Measurements from ENCODE around the gene ASZ1.
"Not testable (repeated sequence)": the region's sequence is repeated elsewhere in the genome, so short reads cannot be mapped to it uniquely, and the experiment has no call there.

ASZ1 gene, protein sequence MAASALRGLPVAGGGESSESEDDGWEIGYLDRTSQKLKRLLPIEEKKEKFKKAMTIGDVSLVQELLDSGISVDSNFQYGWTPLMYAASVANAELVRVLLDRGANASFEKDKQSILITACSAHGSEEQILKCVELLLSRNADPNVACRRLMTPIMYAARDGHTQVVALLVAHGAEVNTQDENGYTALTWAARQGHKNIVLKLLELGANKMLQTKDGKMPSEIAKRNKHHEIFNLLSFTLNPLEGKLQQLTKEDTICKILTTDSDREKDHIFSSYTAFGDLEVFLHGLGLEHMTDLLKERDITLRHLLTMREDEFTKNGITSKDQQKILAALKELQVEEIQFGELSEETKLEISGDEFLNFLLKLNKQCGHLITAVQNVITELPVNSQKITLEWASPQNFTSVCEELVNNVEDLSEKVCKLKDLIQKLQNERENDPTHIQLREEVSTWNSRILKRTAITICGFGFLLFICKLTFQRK

DNA sequence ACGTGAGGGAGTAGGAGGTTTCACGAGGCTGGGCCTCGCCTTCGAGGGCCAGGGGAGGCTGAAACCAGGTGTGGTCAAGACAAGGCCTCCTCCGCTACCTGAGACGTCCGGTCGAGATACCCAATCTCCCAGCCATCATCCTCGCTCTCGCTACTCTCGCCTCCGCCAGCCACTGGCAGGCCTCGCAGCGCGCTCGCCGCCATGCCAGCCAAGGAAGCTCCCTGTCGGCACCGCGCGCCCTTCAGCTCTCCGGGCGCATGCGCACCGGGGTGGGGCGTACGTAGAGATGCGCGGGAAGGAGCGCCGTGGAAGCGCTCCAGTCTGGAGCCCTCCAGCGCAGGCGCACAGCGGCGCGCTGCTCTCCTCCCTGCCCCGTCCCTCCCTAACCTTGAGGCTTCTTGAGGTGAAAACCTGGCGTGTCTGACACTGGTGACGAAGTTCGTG, at the start of gene ASZ1:
Gene ASZ1, minus strand, starts transcription at position 236 of the 444 bp plus-strand sequence. Its CDS starts 33 bp downstream, at position 203.
- no peak for ATAC-seq

DNA sequence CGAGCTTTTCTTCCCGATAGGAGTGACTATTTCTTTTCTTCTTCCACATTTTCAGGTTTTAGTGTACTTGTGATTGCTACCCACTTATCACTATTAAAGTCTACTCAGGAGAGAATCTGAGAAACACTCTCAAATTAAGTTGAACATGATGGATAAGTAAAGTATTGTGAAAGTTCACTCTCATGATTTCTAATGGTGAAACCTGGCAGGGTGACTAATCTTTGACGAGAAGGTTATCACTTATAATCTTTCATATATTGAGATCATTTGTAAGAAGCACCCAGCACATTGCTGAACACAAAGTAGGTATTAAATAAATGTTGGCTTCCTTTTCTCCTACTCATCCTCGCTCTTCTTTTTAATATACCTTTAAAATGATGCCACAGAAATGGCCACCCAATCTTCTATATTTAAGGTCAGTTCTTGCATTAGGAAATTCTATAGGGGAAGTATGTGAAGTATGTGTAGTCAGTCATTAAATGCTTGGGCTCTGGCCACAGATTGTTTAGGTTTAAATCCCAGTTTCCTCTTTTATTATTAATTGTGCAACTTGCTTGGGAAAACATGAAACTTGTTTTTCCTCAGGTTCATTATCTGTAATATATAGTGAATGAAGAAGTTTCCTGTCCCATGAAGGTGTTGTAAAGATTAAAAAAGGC, 49.4 kb upstream of the ASZ1 start:
- no peak for ATAC-seq

DNA sequence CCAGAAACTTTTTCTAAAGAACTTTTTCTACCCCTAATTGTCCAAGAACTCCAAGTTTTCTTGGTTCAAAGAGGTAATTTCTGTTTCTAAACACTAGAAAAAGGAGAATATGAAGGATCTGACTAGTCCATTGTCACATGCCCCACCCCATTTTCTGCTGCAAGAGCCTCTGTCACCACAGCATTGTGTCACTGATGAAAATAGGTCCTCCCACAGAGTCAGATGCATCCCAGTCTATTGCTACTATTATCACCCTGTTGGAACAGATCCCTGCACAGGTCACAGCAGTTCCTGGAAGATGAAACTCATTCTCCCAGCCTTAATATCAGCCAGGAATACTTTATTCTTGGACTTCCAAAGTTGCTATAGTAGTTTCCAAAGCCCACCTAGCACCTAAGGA, 45.0 kb upstream of the ASZ1 start:
- no peak for ATAC-seq

DNA sequence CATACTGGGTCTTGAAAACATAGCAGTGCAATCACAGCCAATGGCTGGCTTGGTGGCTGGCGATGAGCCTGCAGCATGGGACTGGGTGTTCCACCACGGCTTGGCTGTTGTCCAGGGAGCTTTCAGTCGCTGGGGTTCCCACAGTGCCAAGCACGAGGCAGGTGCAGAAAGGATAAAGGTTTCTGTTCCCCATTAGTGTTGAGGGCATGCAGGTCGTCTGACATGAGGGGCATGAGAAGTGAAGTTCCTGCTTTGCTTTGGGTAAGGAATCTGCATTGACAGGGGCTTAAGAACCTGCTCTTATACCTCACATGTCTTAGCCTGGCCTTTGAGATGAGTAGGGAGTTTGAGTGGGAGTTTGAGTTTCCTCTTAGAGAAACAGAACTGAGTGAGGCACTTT, 43.5 kb upstream of the ASZ1 start:
- ATAC-seq, result no peak

DNA sequence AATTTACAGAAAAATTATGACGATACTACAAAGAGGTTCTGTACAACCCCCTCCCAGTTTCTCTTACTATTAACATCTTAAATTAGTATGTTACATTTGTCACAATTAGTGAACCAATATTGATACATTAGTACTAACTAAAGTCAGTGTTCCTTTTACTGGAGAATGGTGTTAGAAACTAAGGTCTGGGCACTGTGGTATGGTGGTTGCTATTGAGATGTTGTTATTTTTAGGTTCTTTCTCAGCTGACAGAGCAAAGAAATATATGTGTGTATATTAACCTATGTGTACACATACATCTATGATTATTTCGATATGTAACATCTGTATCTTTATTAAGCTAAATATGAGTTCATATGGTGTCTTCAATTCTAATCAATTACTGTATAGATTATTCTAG, 40.9 kb upstream of the ASZ1 start:
- ATAC-seq, result no peak

DNA sequence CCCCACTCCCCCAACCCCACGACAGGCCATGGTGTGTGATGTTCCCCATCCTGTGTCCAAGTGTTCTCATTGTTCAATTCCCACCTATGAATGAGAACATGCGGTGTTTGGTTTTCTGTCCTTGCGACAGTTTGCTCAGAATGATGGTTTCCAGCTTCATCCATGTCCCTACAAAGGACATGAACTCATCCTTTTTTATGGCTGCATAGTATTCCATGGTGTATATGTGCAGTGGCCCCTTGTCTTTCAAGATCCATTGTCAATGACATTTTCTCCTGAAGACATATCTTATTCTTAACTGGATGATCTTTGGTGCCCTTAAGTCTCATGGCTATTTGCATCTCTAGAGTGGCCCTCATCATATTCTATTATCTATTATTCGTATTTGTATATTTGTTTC, 33.5 kb upstream of the ASZ1 start:
- ATAC-seq, result not testable (repeated sequence)

DNA sequence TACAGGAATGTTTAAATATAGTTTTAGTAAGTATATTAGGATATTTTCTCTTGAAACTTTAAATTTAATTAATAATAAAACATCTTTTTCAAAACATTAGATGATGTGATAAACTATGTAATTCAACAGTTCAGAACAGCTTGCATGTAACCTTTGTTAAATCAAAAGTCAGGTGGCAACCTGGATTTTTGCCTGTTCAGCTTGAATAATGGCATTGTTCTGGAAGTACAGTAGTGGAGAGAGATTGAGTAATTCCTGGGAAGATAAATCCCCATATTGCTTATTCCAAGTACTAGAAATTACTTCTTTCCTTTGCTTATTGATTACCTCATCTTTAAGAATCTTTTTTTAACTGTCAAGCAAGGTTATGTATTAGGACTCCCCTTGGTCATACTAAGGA, 32.4 kb upstream of the ASZ1 start:
- no peak for ATAC-seq

DNA sequence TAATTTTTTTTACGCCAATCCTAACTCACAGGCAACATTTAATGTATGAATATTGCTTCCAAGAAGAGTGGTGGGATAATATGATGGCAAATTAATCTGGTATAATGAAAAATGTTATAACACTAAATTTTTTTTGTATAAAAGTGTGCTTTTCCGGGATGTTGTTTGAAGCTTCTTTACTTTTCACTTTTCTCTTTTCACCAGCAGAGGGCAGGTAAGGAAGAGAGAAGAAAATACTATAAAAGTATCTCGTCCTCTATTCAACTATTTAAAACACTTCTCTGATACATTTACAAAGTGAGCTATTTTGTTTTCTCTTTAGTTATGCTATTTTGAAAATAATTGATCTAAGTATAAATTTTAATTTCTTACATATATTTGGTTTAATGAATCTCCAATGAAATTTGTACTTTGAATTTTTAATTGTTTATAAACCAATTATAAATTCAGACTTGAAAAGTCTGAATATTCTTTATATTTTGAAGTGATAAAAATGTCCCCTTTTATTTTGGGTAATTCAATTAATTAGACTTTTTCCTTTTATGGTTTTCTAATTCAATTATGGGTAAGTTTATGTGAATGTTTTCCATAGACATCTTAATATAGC, 31.8 kb upstream of the ASZ1 start:
- ATAC-seq, result no peak

DNA sequence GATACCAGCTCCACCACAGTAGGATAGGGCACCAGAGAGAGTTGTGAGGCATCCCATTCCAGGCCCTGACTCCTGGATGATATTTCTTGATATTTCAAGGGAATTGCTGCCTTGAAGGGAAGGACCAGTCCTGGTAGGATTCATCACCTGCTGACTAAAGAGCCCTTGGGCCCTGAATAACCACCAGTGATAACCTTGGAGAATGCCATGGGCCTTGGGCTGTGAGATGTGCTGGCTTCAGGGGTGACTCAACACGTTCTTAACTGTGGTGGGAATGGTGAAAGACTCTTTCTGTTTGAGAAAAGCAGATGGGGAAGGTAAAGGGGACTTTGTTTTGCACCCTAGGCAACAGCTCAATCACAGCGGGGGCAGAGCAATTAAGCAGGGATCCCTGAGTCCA, 21.4 kb upstream of the ASZ1 start:
- no peak for ATAC-seq

DNA sequence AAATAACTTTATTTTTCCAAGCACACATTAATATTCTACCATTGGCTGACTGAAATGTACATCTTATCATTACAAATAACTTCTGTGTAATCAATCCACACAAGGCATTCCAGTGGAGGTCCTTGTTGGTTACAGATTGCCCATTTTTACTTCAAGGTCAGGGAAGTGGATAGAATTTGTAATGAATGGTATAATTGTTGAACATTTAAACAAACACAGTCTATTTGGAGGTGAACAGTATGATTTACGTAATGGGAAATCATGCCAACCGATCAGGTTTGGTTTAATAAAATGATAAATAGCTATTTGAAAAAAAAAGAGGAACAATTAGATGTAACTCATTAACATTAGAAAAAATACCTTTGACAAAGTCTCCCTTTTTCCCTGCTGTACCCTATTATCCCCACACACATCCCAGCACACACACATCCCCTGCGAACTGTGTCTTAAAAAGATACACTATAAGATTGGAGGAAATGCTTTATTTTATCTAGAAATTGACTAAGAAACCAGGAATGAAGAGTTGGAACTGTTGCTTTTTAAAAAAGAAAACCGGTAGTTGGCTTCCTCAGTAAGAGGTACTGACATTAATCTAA, 19.0 kb upstream of the ASZ1 start:
- ATAC-seq, result no peak

DNA sequence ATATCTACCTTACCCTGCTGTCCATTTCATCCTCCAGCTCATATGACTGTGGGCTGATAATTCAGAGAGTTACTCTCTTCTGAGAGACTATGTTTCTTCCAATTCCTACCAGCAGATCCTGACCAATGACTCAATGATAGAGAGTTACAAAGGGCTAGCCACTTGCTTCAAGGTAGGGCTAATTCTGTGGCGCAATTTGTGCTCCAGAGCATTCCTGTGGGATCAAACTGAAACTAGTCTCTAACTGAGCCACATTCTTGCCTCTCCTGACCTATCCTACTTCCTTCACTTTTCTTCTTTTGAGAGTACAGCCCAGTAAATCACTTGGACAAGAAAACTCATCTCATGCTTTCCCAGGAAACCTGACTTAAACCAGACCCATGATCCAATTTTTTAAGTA, 17.9 kb upstream of the ASZ1 start:
- no peak for ATAC-seq

DNA sequence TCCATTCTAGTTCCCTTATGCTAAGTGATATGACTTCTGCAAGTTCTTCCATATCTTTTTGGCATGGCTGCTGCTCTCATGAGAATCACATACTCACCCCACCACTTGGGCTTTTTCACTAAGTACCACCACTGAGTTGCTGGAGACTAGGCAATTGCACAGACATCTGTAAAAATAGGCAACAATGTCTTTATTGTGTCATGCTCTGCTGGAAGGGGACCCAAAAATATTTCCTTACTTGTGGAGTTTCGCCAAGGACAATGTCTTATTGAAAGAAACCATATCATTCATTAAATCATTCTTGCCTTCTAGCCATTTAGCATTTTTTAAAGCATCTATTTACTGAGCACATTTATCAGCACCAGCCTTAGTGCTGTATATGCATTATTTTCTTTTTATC, 17.4 kb upstream of the ASZ1 start:
- no peak for ATAC-seq

DNA sequence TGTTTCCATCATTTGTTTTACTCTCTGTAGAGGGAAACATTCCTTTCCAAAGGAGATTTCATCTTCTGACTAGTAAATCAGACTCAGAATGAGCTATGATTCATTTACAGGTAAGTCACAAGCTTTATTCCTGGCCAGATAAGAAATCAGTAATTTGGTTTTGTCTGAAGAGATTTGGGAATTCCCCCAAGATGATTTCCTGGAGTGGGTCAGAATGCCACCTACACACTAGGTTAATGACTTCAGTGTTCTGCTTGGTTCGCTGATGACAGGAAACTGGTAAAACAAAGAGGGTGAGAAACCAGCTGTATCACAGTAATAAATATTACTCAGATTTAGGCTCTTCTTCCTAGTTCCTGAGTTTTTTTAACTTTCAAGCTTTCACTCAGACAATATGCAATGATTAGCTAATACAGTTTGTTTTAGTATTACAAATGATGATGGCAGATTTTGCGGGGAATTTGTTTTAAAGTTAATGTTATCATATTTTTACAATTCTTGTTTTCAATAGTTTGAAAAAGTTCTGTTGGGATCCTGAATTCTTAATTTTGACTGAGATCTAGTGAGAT, 8.3 kb upstream of the ASZ1 start:
- peak; percentile 35 to 63 for ATAC-seq

DNA sequence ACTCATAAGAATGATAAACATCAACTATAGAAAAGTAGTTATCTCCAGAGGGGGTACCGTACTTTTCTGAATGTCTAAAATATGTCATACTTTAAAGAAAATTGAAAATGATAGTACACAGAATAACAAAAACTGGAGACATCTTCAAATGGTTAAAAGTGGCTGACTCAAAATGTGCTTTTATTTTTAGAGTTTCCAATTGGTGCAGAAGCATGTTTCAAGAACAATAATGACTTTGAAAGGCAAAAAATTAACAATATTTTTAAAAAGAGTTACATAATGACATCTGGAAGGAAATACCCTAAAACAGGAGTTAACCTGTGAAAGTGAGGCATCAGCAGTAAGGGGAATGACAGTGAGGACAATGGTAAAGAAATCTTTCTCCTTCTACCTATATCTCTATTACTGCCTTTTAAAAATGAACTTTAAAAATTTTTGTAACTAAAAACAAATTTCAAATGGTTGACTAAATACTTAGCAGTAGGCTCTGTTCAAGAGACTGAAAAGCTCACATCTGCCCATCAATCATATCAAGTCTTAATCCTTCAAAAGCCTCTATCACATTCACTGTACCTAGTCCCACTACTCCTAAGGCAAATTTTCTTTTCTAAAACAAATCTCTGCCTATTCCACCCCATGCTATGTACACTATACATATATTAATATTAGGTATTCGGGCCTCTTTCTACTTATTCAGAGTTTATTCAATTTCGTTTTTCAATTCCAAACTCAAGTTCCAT, 3.0 kb downstream of the ASZ1 start:
- ATAC-seq, result no peak

DNA sequence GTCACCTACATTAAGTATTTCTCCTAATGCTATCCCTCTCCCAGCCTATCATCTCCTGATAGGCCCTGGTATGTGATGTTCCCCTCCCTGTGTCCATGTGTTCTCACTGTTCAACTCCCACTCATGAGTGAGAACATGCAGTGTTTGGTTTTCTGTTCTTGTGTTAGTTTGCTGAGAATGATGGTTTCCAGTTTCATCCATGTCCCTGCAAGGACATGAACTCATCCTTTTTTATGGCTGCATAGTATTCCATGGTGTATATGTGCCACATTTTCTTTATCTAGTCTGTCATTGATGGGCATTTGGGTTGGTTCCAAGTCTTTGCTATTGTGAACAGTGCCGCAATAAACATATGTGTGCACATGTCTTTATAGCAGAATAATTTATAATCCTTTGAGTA, 12.7 kb downstream of the ASZ1 start:
- not testable (repeated sequence) for ATAC-seq

DNA sequence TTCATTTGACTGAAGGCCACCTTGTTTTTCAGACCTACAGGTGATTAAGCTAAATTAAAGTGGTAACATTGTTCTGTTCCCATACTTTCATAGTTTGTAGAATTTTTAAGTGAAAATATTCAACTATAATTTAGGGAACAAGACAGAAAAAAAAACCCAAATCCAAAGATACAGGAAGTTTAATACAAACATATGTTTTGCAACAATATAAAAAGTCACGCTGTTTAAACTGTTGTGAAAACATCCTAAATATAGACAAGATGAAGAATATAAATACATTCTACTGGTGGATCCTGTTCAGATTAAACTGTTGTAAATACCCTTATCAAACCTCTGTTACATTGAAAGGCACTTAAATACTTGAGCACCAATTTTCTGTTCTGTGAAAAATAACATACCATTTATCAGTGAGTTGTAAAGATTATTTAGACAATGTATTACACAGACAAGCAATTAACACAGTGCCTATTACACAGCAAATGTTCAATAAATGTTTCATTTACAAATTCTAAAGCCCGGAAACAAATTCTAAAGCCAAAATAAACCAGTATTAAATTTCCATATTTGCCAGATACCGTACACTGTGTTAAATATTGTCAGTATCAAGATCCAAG, 14.2 kb downstream of the ASZ1 start:
- no peak for ATAC-seq

DNA sequence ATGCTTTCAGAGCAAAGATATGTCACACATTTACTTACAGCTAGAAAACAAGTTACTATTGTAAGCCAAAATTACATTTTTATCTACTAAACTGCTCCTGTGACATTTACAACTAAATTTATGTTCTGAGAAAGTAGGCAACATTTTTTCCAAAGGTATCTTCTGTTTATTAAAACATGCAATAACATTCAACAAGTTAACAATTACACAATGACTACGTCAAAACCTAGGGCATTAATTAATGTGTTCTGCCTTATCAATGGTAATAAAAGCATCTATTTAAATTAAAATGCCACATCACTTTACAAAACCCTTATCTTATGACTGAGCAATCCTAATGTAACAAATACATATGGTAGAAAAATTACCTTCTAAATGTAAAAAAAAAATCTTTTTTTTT, 14.9 kb downstream of the ASZ1 start:
- ATAC-seq, result no peak

DNA sequence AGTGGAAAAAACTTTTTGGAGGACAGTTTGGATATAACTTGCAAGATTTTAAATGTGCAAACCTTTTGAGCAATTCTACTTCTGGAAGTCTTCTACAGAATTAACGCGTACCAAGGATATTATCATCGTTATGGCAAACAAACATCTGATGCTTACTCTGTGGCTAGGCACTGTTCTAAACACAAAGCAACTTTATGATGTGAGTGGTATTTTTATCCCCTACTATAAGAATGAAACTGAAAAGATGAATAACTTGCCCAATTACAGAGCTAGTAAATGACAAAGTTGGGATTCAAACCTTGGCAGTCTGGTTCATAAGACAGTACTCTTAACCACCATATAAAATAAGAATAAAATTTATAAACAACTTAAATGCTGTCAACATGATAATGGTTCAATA, 15.8 kb downstream of the ASZ1 start:
- no peak for ATAC-seq

DNA sequence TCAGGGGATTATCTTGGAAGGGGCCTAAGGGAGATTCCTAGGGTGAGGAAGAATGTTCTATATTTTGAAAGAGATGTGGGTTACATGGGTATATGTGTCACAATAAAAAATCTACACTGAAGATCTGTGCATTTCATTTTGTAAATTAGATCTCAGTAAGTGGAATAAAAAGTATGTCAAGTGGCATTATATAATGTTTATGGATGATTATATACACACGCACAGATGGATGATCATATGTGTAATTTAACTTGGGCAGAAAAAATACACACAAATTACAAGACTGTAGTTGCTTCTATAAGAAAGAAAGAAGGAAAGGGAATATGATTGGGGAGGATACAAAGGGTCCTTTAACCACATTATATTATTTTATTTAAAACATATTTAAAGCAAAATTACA, 18.5 kb downstream of the ASZ1 start:
- ATAC-seq, result no peak

DNA sequence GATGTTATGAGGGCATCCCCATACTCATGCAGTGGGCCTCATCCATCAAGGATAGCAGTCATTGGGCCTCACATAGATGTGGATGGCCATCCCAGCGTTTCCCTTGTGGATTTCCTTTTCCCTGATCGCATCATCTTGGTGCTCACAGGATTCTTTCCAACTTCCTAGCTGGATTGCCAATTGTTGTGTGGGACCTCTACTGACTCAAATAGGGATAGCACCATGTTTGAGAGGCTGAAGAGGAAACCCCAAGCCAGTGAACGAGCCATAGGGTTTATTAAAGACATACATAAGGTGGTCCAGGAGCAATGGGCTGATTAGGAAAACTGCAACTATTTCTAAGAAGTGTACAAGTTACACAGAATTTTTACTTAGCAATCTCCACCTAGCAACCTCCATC, 21.8 kb downstream of the ASZ1 start:
- no peak for ATAC-seq

DNA sequence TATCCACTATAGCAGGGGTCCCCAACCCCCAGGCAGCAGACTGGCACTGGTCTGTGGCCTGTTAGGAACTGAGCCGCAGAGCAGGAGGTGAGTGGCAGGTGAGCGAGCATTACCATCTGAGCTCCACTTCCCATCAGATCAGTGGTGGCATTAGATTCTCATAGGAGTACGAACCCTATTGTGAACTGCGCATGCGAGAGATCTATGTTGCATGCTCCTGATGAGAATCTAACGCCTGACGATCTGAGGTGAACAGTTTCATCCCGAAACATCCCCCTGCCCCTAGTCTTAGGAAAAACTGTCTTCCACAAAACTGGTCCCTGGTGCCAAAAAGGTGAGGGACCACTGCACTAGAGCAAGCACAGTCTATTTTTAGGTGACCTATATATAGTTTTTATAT, 23.6 kb downstream of the ASZ1 start:
- ATAC-seq, result no peak

DNA sequence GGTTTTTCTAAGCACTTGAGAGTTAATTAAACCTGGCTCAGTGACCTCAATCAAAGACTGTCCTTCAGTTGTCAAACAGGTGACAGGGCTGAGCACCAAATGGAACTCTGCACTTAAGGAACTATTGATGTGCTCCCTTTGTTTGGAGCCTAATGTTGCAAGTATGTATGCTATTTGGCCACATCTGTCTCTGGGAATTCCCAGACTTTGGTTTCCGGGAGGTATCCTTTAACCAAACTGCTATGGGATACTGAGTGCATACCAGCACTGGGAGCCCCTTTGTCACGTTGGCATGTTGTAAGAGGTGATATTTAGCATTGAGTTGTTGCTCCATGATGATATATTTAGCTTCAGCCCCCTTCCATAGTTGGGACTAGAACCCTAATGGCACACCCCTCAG, 25.2 kb downstream of the ASZ1 start:
- no peak for ATAC-seq

Measured in activated CD4-positive, CD25-positive, alpha-beta regulatory T cell treated with anti-CD3 and anti-CD28 coated beads, Interleukin-2, amount 50 U/mL, for 24 hours (primary cell).